Midbrain (tissue), 1 donor: ENCODE measurements around the gene PIGQ.
A peak's percentile ranks its signal among the peaks of the same experiment; 100 is the strongest.

Experiments used
- DNase-seq: peaks from one replicate; lab custom pipeline; 2025; lab: John Stamatoyannopoulos, UW

PIGQ gene

GRCh38 chr16:569445-570254, at the start of gene PIGQ:
Gene PIGQ, plus strand, starts transcription at chr16:569968. Its CDS starts 4,107 bp downstream, at chr16:574075.
- DNase-seq = peak; percentile 38

GRCh38 chr16:520847-521246, 48.9 kb upstream of the PIGQ start:
- DNase-seq = no peak

- DNase-seq = no peak
Measured at GRCh38 chr16:521381-522210, 48.2 kb upstream of the PIGQ start.

- DNase-seq = no peak
Measured at GRCh38 chr16:522320-523096, 47.3 kb upstream of the PIGQ start.

GRCh38 chr16:523097-523741, 46.5 kb upstream of the PIGQ start:
- no peak for DNase-seq

GRCh38 chr16:524274-525040, 45.3 kb upstream of the PIGQ start:
- no peak for DNase-seq

GRCh38 chr16:525123-525519, 44.6 kb upstream of the PIGQ start:
- no peak for DNase-seq

GRCh38 chr16:525520-526180, 44.1 kb upstream of the PIGQ start:
- DNase-seq = no peak

GRCh38 chr16:526181-527014, 43.4 kb upstream of the PIGQ start:
- DNase-seq = no peak

- DNase-seq = peak; percentile 89
Measured at GRCh38 chr16:527015-527903, 42.5 kb upstream of the PIGQ start, which contains the start of gene CAPN15. Gene CAPN15, plus strand, starts transcription at chr16:527712. Its CDS starts 19,127 bp downstream, at chr16:546839.

- no peak for DNase-seq
Measured at GRCh38 chr16:528111-529011, 41.4 kb upstream of the PIGQ start.

- no peak for DNase-seq
Measured at GRCh38 chr16:529012-529575, 40.7 kb upstream of the PIGQ start.

- no peak for DNase-seq
Measured at GRCh38 chr16:530111-530817, 39.5 kb upstream of the PIGQ start.

GRCh38 chr16:531494-532125, 38.2 kb upstream of the PIGQ start:
- DNase-seq = no peak

- no peak for DNase-seq
Measured at GRCh38 chr16:533391-534123, 36.2 kb upstream of the PIGQ start.
